GM19238 (cell line): ENCODE results near the gene WDR70.
"Not testable (repeated sequence)": the region's sequence is repeated elsewhere in the genome, so short reads cannot be mapped to it uniquely, and the experiment has no call there.

Experiments used
- DNase-seq: peaks from one replicate; pipeline ENCODE4 v3.0.0; 2011; ENCODE audit warnings: low spot score; ENCODE audit not compliant: insufficient read length

The WDR70 gene

GRCh38 chr5:37637165-37637845 is 258.2 kb downstream of the WDR70 start:
- DNase-seq: no peak

DNA sequence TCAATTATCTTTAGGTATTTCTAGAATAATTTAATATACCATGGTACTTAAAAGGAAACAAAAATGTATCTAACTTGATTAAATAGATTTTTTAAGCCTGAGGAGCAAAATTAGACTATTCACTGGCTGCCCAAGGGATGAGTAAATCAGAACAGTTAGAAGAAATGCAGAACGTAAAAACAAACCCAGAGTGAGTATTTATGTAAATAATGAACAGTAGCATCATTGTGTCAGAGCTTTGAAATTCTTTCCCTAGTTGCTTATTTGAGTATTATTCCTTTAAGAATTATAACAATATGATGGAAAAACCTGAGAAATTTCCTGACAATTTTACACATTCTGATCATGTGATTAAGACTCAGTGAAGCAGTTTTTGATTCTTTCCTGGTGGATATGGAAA is 259.8 kb downstream of the WDR70 start:
- DNase-seq: no peak

GRCh38 chr5:37640088-37640487 is 261.0 kb downstream of the WDR70 start:
- DNase-seq: no peak

DNA sequence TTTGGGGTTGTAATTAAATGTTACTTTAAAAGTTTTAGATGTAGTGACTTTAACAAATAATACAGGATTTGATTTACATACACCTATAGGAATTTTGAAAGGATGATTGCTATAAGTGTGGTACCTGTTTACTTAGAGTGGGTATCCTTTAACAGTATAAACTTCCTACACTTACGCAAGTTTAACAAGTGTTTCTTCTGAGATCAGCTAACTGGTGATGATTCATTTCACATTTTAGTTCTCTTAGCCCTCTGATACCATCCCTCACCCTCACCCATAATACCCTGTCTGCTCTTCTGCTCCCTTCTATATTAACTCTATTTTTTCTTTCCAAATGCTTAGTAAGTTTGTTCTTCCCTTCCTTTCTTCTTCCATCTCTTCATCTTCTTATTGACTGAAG is 262.8 kb downstream of the WDR70 start:
- no peak for DNase-seq

DNA sequence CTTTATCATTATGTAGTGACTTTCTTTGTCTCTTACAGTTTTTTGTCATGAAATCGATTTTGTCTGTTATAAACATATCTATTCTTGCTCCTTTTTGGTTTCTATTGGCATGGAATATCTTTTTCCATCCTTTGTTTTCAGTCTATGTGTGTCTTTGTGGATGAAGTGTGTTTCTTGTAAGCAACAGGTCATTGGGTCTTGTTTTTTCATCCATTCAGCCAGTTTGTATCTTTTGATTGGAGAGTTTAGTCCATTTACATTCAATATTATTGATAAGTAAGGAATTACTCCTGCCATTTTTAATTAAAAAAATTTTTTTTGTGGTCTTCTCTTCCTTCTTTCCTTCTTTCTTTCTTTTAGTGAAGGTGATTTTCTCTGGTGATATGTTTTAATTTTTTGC is 266.6 kb downstream of the WDR70 start:
- DNase-seq: no peak

GRCh38 chr5:37654566-37654965 is 275.4 kb downstream of the WDR70 start:
- not testable (repeated sequence) for DNase-seq

DNA sequence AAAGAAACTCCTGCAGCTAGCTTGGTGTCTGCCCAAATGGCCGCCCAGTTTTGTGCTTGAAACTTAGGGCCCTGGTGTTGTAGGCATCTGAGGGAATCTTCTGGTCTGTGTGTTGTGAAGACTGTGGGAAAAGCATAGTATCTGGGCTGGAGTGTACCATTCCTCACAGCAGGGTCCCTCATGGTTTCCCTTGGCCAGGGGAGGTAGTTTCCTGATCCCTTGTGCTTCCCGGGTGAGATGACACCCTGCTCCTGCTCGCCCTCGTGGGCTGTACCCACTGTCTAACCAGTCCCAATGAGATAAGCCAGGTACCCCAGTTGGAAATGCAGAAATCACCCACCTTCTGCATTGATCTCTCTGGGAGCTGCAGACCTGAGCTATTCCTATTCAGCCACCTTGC is 277.9 kb downstream of the WDR70 start:
- no peak for DNase-seq

- DNase-seq: no peak
Observed at GRCh38 chr5:37658440-37658839, 279.3 kb downstream of the WDR70 start.

GRCh38 chr5:37660319-37660718 is 281.2 kb downstream of the WDR70 start:
- DNase-seq: no peak

GRCh38 chr5:37661227-37661920 is 282.3 kb downstream of the WDR70 start:
- DNase-seq: no peak

GRCh38 chr5:37661951-37662350 is 282.8 kb downstream of the WDR70 start:
- no peak for DNase-seq

GRCh38 chr5:37662362-37662761 is 283.2 kb downstream of the WDR70 start:
- no peak for DNase-seq

- no peak for DNase-seq
Observed at GRCh38 chr5:37662789-37663485, 283.8 kb downstream of the WDR70 start.

DNA sequence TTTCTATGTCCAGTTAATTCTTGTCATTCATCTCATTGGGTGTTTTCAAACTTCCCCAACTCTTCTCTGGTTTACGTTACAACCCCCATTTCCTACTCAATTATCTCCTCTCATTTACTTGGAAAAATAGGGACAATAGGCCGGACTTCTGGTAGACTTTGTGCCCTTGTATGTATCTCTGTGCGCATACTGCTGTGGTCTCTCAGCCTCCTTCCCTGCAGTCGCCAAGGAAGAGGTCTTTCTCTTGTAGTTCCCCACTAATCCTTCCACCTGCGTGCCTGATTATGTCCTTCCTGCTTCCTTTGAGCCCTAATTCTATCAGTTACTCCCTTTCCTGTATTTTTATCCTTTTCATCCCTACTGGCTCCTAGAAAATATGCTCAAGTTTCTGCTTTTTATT is 284.4 kb downstream of the WDR70 start:
- DNase-seq: no peak

DNA sequence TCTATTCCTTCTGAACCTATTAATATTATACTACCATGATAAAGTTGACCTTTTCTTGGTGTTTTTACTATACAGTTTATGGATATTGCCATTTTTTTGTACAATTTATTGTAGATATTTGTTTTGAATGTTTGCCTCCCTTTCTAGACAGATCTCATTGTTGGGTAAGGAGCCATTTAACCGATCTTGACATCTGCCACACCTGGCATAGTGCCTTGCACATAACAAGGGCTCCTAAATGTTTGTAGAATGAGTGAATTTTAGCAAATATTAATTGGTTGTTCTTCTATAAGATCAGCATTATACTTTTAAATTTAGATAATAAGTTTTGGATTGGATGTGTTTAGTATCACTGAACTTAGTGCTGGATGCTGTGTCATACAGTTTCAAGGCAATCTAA is 285.4 kb downstream of the WDR70 start:
- no peak for DNase-seq

GRCh38 chr5:37665272-37665671 is 286.2 kb downstream of the WDR70 start:
- no peak for DNase-seq

GRCh38 chr5:37665889-37666288 is 286.8 kb downstream of the WDR70 start:
- DNase-seq: no peak

DNA sequence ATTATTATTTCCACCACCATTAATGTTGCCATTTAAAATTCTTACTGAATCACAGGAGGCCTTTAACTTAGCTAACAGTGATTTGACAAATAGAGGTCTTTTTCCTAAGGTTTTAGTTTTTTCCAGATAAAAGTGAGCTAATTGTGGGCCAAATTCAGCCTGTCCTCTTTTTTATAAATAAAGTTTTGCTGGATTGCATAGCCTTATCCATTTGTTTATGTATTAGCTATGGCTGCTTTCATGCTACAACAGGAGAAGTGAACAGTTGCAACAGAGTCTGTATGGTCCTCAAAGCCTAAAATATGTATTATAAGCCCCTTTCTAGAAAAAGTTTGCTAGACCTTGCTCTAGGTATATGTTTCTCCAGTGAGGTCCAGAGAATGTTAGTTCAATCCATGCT is 288.3 kb downstream of the WDR70 start:
- DNase-seq: no peak

- DNase-seq: no peak
Observed at GRCh38 chr5:37667846-37668245, 288.7 kb downstream of the WDR70 start.

- DNase-seq: no peak
Observed at GRCh38 chr5:37668524-37669047, 289.5 kb downstream of the WDR70 start.

GRCh38 chr5:37672118-37672588 is 293.0 kb downstream of the WDR70 start:
- not testable (repeated sequence) for DNase-seq

DNA sequence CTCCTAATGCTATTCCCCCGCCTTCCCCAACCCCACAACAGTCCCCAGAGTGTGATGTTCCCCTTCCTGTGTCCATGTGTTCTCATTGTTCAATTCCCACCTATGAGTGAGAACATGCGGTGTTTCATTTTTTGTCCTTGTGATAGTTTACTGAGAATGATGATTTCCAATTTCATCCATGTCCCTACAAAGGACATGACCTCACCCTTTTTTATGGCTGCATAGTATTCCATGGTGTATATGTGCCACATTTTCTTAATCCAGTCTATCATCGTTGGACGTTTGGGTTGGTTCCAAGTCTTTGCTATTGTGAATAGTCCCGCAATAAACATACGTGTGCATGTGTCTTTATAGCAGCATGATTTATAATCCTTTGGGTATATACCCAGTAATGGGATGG is 295.2 kb downstream of the WDR70 start:
- not testable (repeated sequence) for DNase-seq
